GM18909 (cell line): ENCODE data around the gene HMGXB3.
A peak's percentile ranks its signal among the peaks of the same experiment; 100 is the strongest.

Experiments used
- ATAC-seq: cut with Tn5 transposase; IDR thresholded peaks from one replicate; pipeline ENCODE4 v1.9.1; 2021; ENCODE audit warnings: mild to moderate bottlenecking; ENCODE audit not compliant: unreplicated experiment, poor library complexity

The HMGXB3 gene

DNA sequence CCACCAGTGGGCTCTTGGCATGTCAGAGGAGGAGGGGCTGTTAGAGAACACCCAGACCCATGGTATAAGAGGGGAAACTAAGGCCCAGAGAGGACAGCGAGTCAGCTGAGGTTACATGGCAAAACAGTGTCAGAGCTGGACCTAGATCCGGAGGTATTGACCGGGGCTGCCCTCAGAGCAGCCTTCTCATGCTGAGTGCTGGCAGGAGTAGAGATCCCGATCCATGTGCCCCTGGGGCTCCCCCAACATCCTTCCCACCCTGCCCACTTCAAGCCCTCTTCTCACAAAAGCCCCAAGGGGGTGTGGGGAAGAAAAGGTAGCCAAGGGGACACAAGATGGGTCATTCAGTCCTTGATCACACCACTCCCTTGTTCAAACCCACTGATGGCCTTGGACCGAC lies 65.9 kb downstream of the HMGXB3 start:
- no peak for ATAC-seq

DNA sequence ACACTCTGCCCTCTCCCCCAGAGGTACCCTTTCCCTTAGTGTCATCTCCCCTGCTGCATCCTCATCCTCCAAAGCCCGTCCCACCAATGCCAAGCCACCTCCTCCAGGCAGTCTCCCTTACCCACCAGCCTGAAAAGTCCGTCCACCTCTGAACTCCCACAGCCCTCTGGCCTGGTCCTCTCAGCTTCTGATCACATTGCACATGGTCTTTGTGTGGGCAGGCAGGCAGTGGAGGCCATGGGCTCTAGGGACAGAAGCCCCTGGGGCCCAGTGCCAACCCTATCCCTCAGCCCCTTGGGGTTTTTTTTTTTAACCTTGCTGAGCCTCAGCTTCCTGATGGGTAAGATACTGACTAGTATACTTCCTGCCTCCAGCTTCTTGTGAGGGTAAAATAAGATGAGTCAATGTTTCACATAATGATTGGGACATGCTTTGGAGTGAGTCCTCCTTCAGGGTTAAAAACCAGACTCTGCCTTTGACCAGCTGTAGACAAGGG lies 66.4 kb downstream of the HMGXB3 start:
- peak; percentile 63 for ATAC-seq

DNA sequence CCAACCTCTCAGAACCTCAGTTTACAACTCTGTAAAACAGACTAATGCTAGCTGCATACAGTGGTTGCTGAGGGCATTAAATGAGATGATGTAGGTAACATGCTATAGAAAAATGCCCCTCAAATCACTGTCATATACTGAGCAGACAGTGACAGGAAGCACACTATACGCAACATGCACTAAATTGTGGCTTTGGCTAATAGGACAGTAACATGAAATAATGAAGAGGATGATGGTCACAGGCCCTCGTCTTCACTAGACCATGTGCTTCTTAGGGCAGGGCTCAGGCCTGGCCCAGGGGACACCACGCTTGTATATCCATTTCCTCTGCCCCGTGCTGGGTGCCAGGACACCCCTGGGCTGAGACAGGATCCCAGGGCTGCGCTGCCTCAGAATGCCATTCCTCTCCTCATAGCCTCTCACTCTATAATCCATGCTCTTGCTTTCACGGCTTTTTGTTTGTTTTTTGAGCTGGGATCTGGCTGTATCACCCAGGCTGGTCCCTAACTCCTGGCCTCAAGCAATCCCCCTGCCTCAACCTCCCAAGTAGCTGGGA lies 66.9 kb downstream of the HMGXB3 start:
- peak; percentile 33 for ATAC-seq

DNA sequence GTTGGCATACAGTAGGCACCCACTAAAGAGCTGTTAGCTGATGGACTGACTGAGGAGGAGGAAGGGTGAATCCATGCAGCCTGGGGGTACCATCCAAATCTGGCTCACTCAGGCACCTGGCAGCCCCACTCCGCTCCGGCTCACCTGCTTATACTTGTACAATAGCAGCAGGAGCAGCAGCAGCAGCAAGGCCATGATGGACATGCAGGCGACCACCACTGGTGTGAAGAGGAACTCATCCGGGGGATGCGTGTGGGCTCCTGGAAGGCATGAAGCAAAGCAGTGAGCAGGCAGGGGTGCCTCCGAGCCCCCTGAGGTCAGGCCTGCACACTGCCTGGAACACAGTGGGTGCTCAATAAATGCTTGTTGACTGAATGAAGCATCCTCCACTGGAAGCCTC lies 67.5 kb downstream of the HMGXB3 start:
- no peak for ATAC-seq

DNA sequence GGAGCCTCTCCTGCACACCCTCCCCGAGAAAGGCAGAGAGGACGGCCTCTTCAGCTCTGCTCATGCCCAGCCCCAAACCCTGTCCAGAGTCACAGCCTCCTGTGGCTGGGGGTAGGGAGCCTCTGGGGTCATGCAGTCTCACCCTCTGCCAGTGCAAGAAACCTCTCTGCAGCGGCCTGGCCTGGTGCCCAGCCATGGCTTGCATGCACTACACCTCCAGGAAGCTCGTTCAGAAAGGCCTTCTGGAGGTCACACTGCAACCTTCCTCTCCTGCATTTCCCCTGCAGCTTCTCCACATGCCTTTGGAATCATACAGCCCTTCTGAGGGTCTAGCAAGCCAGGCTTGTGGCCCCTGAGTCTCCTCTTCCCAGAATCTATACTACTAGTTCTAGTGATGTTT lies 67.9 kb downstream of the HMGXB3 start:
- ATAC-seq: no peak

DNA sequence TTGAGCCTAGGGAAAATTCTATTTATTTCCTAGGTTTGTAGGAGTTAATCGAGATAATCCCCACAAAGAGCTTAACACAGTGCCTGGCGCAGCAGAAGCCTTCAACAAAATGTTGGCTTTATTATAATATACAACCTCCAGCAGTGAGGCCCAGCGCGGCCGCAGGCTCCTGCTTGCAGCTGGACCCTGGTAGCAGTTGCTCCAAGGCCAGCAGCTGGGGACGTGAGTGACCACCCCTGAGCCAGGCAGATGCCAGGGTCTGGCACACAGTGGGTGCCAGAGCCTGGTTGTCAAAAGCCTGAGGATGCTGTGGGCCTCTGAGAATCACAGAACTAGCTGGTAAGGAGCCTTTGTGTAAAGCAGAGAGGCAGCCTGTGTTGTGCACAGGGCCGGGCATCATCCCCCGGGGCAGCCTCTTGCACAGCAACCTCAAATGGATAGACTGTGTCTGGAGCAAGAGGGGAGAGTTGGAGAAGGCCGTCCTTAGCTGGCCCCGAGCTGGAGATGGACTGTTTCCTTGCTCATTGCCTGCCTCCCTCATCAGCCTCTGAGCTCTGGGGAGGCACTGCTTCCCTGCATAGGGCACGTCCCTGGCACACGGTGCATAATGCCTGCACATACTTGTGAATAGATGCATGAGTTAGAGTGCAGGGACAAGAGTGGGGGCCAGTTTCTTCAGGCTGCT lies 68.6 kb downstream of the HMGXB3 start:
- no peak for ATAC-seq

DNA sequence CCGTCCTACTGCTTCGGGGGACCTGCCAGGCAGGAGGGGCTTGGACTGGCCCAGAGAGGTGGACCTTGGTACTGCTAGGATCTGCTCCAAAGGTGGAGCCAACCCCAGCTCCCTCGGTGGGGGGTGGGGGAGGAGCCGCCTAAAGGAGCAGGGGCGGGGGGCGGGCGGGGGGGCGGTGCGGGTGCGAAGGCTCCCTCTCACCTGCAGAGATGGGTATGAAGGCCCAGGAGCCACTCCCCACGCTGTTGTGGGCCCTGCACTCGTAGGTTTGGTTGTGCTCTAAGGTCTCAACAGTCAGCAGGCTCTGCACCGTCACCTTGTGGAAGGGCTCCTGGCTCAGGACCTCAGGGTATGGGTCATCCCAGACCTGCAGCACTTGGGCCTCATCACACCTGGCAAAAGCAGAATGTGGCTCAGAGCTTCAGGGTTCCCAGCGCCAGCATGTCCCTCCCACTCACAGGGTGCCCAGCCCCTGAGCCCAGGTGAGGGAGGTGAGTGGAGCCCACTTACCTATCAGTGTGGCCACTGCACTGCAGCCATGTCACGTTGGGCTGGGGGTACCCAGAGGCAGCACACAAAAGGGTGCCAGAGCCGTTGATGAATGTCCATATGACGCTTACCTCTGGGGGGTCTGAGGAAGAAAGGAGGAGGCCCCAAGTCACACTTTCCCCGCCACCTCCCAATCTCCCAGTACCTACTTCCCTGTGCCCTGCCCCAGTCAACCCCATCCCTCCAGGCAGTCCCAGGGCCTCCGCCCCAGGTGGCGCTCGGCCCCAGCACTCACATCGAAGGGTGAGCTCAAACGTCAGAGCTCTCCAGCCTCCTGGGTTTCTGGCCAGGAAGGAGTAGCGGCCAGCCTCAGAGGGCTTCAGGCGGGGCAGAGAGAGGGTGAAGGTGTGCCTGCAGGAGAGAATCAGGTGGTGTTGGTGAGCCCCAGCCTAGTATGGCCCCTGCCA lies 69.4 kb downstream of the HMGXB3 start:
- no peak for ATAC-seq

DNA sequence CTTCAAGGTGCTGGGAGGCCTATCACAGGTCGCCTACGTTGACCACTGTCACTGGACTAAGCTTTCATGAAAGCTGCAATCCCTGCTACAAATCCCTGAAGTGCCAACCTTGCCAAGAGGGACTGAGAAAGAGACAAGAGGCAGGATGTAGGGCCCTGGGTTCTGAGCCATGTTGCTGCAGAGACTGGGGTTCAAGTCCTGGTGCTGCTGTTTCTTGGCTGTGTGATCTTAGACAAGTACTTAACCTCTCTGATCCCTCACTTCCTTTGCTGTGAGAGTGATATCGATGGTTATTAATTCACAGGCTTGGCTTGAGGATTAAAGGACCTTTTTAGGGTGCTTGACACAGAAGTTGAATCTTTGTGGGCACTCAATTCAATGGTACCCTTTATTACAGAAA lies 70.3 kb downstream of the HMGXB3 start:
- no peak for ATAC-seq

DNA sequence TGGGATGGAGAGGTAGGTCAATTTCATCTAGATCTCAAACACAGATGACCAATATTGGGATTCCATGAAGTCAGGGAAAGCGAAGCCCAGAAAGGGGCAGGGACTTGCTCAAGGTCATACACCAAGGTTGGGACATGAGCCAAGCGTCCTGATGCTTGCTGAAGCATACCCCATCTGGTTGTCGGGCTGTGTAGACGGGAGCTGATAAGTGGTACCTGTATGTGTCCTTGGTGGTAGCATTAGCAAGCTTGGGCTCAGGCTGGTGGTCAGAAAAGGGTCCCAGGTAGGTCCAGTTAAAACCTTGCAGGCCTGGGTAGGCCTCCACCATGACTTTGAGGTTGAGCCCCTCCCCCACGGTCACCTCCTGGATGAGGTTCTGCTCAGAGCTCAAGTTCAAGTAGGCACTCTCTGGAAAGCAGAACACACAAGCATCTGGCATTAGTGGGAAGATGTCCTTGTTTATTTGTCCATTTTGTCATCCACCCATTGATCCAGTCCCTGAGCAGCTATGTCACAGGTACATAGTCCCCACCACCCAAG lies 72.6 kb downstream of the HMGXB3 start:
- no peak for ATAC-seq

DNA sequence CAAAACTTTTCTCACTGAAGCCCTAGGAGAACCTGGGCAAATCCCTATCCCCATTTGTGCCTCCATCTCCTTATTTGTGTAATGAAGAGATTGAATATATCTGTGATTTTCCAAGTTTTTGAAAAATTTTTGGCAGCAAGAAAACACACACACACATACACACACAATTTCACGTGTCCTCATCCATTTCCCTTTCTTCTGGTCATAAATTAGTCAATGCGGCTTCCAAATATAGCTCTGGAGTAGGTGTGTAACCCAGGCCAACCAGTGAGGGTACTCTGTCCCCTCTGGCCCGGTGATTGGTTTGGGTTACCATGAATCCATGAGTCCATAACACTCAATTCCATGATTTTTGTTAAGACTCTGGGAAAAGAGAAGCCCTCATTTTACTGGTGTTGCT lies 73.1 kb downstream of the HMGXB3 start:
- no peak for ATAC-seq

DNA sequence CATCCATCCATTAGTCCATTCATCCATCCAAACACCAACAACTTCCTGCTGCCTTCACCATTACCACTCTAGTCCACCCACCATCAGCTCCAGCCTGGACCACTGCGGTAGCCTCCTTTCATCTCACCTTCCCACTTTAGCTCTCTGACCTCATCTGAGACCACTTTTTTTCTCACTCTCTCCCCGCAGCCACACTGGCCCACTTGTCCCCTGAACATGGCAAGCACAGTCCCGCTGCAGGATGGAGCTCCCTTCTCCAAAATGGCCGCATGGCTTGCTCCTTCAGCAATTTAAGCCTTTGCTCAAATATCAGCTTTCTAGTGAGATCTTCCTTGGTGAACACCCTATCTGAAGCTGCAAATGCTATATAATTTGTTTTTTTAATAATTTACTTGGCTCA lies 74.7 kb downstream of the HMGXB3 start:
- no peak for ATAC-seq

DNA sequence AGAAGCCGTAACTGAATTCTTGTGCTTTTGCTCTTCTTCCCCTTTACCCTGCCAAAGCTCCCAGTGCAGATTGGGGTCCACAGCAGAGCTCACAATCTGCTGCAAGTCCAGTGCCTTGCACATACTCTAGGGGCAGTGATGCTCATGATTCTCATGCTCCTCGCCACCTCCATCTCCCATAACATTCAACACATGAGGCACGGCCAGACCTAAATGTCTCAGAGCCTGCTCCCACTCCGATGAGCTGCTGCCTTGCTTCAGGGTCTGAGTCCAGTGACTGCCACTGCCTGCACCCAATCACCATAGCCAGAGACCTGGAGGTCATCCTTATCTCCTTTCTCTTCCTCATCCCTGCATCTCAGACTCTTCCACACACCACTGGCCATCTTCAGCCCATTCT lies 75.3 kb downstream of the HMGXB3 start:
- no peak for ATAC-seq

DNA sequence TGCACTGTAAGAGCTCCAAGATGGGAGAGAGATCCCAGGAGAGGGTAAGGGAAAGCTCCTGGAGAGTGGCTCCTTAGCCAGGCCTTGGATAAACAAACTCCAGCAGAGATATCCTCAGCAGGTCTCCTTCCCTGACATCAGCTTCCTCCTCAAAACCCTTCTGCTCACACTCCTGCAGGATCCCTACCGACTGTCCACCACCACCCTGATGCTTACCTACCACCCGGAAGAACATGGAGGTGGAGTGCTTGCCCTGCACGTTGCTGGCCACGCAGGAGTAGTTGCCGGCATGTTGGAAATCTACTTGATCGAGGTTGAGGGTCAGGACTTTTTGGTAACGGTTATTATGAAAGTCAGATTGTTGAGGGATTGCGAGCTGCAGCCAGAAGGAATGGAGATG lies 76.5 kb downstream of the HMGXB3 start:
- no peak for ATAC-seq

DNA sequence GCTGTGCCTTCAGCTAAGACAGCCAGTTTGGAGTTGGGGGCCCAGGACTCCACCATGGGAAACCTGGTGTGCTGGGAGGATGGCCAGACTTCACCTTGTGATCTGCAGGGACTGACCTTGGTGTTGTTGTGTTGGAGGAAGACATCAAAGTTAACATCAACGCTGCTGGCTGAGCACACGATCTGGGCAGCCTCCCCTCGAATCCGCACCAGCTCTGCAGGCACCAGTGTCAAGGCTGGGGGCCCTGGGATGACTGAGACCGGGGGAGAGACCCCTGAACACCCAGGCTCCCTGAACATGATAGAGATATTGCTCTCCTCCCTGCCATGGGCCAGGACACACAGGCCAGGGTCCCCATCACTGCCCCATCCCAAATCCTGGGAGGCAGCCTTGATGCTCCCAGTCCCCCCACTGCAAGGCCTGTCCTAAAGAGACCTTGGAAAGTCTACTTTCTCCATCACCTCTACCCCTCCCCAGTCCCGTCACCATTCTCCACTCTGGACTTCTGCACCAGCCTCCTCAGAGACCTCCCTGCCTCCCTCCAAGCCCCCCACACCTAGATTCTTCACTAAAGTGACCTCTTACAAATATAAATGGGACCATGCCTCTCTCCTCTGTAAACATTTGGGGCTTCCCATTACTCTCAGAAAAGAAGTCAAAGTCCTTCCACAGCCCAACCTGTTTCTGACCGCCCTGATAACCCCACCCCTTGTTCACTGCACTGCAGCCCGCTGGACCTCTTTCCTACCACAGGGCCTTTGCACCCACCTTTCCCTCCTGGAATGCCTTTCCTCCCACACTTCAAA lies 77.7 kb downstream of the HMGXB3 start:
- ATAC-seq: no peak

DNA sequence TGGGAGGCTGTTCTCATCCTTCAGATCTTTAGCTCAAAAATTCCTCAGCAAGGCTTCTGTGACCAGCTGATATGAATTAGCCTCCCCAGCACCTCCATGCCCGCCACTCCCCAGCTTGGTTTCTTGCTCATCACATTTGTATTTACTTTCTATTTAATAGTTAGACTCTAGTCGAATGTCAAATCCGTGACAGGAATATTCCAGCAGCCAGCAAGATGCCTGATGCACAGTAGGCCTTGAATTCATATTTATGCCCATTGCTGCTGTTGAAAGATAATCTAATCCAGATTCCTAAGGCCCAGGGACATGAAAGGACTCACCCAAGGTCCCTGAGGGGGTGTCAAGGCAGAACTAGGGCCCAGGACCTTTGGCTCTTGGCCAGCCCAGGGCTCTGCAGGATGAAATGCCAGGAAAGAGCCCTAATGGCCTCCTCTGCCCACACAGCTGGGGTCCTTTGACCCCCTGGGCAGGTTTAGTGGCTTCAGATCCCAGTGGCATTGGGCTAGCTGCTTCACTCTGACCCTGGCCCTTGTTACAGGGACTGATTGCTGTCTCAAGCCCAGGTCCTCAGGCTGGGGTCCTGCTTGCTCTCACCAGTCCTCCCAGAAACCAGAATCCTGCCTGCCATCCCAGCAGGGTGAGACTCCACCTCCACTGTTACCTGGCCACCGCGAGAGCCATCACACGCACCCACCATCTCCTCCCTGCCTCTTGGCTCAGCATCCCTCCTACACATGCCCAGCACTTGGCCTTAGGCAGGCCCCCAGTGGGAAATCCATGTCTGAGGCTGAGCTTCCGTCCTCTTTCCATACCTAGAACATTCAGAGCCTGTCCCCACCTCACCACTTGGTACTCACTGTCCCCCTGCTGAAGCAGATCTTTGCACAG lies 78.5 kb downstream of the HMGXB3 start:
- ATAC-seq: no peak

DNA sequence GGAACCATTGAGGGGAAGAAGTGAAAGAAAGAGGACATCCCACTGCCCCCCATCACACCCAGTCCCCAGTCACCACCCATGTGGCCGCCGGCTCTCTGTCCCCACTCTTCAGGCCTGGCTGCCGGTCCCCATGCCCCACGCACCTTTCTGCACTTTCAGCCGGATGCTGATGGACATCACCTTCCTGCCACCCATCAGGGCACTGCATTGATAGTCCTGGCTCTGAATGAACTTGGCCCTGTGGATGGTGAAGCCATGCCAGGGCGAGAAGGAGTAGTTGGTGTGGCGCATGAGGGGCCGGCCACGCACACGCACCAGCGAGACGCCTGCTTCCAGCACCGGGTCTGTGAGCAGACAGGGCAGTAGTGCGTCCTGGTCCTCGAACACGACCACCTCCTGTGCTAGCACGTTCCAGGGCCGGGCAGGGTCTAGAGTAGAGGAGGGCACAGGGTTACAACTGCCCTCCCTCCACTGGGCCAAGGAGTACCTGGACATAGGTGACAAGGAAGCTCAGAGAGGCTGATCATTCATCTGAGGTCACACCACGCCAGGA lies 79.4 kb downstream of the HMGXB3 start:
- ATAC-seq: no peak

DNA sequence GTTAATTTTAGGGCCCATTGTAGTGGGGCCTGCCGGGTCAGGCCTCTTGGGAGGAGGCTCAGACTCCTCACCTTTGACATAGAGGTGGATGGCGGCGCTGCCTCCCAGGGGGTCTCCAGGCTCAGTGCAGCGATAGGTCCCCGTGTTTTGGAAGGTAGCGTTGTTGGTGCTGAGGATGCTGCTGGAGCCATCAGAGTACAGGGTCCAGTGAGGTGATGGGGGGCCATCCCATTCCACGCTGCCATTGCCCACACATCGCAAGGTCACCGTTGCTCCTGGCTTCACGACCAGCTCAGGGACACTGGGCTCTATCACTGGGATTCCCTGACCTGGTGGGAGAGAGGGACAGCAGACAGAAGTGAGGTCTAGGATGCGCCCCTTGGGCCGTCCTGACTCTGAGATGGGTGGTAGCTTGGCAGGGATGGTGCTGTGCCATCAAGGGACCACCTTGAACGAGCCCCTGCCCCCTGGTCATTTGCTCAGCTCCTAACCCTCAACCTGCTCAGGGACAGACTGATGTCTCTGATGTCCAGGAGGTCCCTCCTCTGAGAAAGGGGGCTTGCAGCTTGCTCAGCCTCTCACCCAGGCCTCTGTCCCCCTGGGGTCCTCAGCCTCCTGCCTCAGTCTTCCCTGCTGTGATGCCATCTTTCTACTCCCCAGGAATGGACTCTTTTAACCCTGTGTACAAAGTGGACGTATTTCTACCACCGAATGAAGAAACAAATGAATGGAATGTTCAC lies 80.3 kb downstream of the HMGXB3 start:
- no peak for ATAC-seq
